ENCODE results near the gene C18orf63.

The C18orf63 gene

GRCh38 chr18:74399091-74399887, 83.7 kb downstream of the C18orf63 start:
- TF ChIP-seq CTCF (IDR thresholded peaks at IDR 0.05; ENCODE audit: insufficient read depth, low read length, poor library complexity, severe bottlenecking) (no peak), EZH2phosphoT487 (conservative IDR thresholded peaks at IDR 0.05; ENCODE audit: low read length) (no peak)
- Histone ChIP-seq H3F3A (ENCODE audit: insufficient read depth) (no peaks in the 10 kb centered on the region), H3K9ac (ENCODE audit: low read length) (no peak overlapping the region), H3K27me3 (ENCODE audit: low read length) (no peaks in the 10 kb centered on the region), H3K27ac (ENCODE audit: low read depth, low read length) (no peak overlapping the region), H3K9me3 (ENCODE audit: insufficient read depth, low read length) (no peaks in the 10 kb centered on the region), H2AFZ (ENCODE audit: low read depth, low read length, severe bottlenecking) (no peak overlapping the region), H3K4me3 (ENCODE audit: insufficient read depth, low read length, poor library complexity, severe bottlenecking) (no peak overlapping the region), H3K79me2 (ENCODE audit: insufficient read depth, low read length) (no peaks in the 10 kb centered on the region), H4K20me1 (ENCODE audit: low read depth, low read length) (no peaks in the 10 kb centered on the region), H3K9me2 (replicated peaks; ENCODE audit: insufficient read depth, low read length) (no peaks in the 10 kb centered on the region), H3K36me3 (ENCODE audit: low read length) (no peaks in the 10 kb centered on the region), H3K4me2 (ENCODE audit: low read depth, low read length, poor library complexity, severe bottlenecking) (no peak overlapping the region)

- Histone ChIP-seq H3K9ac (ENCODE audit: low read length) (no peak overlapping the region), H3K79me2 (ENCODE audit: insufficient read depth, low read length) (no peaks in the 10 kb centered on the region), H3K9me3 (ENCODE audit: insufficient read depth, low read length) (no peaks in the 10 kb centered on the region), H3K36me3 (ENCODE audit: low read length) (no peaks in the 10 kb centered on the region), H4K20me1 (ENCODE audit: low read depth, low read length) (no peaks in the 10 kb centered on the region), H3K9me2 (replicated peaks; ENCODE audit: insufficient read depth, low read length) (no peaks in the 10 kb centered on the region), H3K4me3 (ENCODE audit: insufficient read depth, low read length, poor library complexity, severe bottlenecking) (no peak overlapping the region), H3K27me3 (ENCODE audit: low read length) (no peaks in the 10 kb centered on the region), H3F3A (ENCODE audit: insufficient read depth) (no peaks in the 10 kb centered on the region), H3K4me2 (ENCODE audit: low read depth, low read length, poor library complexity, severe bottlenecking) (no peak overlapping the region), H3K27ac (ENCODE audit: low read depth, low read length) (no peak overlapping the region), H2AFZ (ENCODE audit: low read depth, low read length, severe bottlenecking) (no peak overlapping the region)
- no peak for TF ChIP-seq CTCF (IDR thresholded peaks at IDR 0.05; ENCODE audit: insufficient read depth, low read length, poor library complexity, severe bottlenecking)
- no peak for TF ChIP-seq EZH2phosphoT487 (conservative IDR thresholded peaks at IDR 0.05; ENCODE audit: low read length)
These were observed 85.2 kb downstream of the C18orf63 start for GRCh38 chr18:74400813-74401212.

- H2AFZ ChIP-seq (ENCODE audit: low read depth, low read length, severe bottlenecking): no peak overlapping the region
- H3K9me3 ChIP-seq (ENCODE audit: insufficient read depth, low read length): no peaks in the 10 kb centered on the region
- H4K20me1 ChIP-seq (ENCODE audit: low read depth, low read length): no peaks in the 10 kb centered on the region
- H3K79me2 ChIP-seq (ENCODE audit: insufficient read depth, low read length): no peaks in the 10 kb centered on the region
- no peak overlapping the region for H3K9ac ChIP-seq (ENCODE audit: low read length)
- H3K4me3 ChIP-seq (ENCODE audit: insufficient read depth, low read length, poor library complexity, severe bottlenecking): no peak overlapping the region
- no peaks in the 10 kb centered on the region for H3K9me2 ChIP-seq (replicated peaks; ENCODE audit: insufficient read depth, low read length)
- H3K36me3 ChIP-seq (ENCODE audit: low read length): no peaks in the 10 kb centered on the region
- no peaks in the 10 kb centered on the region for H3K27me3 ChIP-seq (ENCODE audit: low read length)
- H3K4me2 ChIP-seq (ENCODE audit: low read depth, low read length, poor library complexity, severe bottlenecking): no peak overlapping the region
- H3F3A ChIP-seq (ENCODE audit: insufficient read depth): no peaks in the 10 kb centered on the region
- no peak overlapping the region for H3K27ac ChIP-seq (ENCODE audit: low read depth, low read length)
- TF ChIP-seq CTCF (IDR thresholded peaks at IDR 0.05; ENCODE audit: insufficient read depth, low read length, poor library complexity, severe bottlenecking) (no peak), EZH2phosphoT487 (conservative IDR thresholded peaks at IDR 0.05; ENCODE audit: low read length) (no peak)
These were observed 87.3 kb downstream of the C18orf63 start for GRCh38 chr18:74402806-74403433.

Data from SU-DHL-6 (cell line).